Natural killer cell (primary cell): ENCODE measurements around the gene DOP1A. TPM values are rescaled to one million over a fixed set of nuclear protein-coding genes. Genes with fewer than 3 reads are reported as not detected.

ENCODE experiments used
- ATAC-seq, 3 donors: fragments of 150-1000 bp in 2 of 3; fragments of 200-7000 bp in 1 of 3; cut with Tn5 transposase; 1 replicate in 1 of 3; 2 replicates in 2 of 3; pipeline ENCODE4 v1.10.0; 2021; ENCODE audit warnings: mild to moderate bottlenecking in 2 of 3, moderate library complexity in 2 of 3
- DNase-seq, 2 donors: peaks; one replicate each; pipeline versions ENCODE4 v3.0.0 to v3.0.0-alpha.2; 2013 to 2021; ENCODE audit warnings: mixed read lengths in 1 of 2
- H3K27ac ChIP-seq: one replicate; pipeline ENCODE4 v1.5.1; 2013; ENCODE audit warnings: mild to moderate bottlenecking, low read length
- H3K27me3 ChIP-seq: one replicate; pipeline ENCODE4 v1.6.1; 2013; ENCODE audit warnings: low read length; ENCODE audit not compliant: control insufficient read depth, insufficient read depth
- H3K36me3 ChIP-seq: one replicate; pipeline ENCODE4 v1.6.1; 2013; ENCODE audit warnings: low read length; ENCODE audit not compliant: control insufficient read depth, insufficient read depth
- H3K4me1 ChIP-seq: one replicate; pipeline ENCODE4 v1.6.1; 2013; ENCODE audit warnings: low read length; ENCODE audit not compliant: control insufficient read depth, insufficient read depth
- H3K4me3 ChIP-seq: one replicate; pipeline ENCODE4 v1.5.1; 2013; ENCODE audit warnings: low read length
- H3K9me3 ChIP-seq: one replicate; pipeline ENCODE4 v1.6.1; 2013; ENCODE audit warnings: low read length; ENCODE audit not compliant: control insufficient read depth, insufficient read depth
- H3K27ac Mint-ChIP-seq, 2 donors: one replicate each; pipeline ENCODE4 v1.8.0; 2022; ENCODE audit warnings: mild to moderate bottlenecking in 2 of 2, mixed read lengths in 2 of 2, moderate library complexity in 1 of 2
- H3K27me3 Mint-ChIP-seq, 2 donors: one replicate each; pipeline ENCODE4 v1.8.0; 2022; ENCODE audit warnings: low read depth in 2 of 2, mixed read lengths in 2 of 2
- H3K36me3 Mint-ChIP-seq: one replicate; pipeline ENCODE4 v1.8.0; 2022; ENCODE audit warnings: mixed read lengths
- H3K4me1 Mint-ChIP-seq, 2 donors: one replicate each; pipeline ENCODE4 v1.8.0; 2022; ENCODE audit warnings: mixed read lengths in 2 of 2
- H3K4me3 Mint-ChIP-seq: one replicate; pipeline ENCODE4 v1.8.0; 2022; ENCODE audit warnings: mild to moderate bottlenecking, moderate library complexity, mixed read lengths
- H3K9me3 Mint-ChIP-seq, 2 donors: one replicate each; pipeline ENCODE4 v1.8.0; 2022; ENCODE audit warnings: mixed read lengths in 2 of 2
- CTCF ChIP-seq: fragments of 200-600 bp; IDR thresholded peaks from one replicate; pipeline ENCODE4 v1.8.0; 2022; ENCODE audit warnings: antibody characterized with exemption
- WGBS: methylation state at CpG from one replicate; pipeline ENCODE4 v1.1.7; 2013; ENCODE audit warnings: missing lambda C conversion rate; ENCODE audit not compliant: insufficient coverage; 5-methylcytosine and 5-hydroxymethylcytosine counted together
- intact Hi-C: fragments of 100-400 bp; cut with micrococcal nuclease; formaldehyde crosslinking; loops from one replicate; pipeline ENCODE4 v1.14.2; 2022
- total RNA-seq, 4 donors: library from RNA; stranded (reverse); fragments of 120-200 nt in 1 of 4; gene quantifications; one replicate each; pipeline versions ENCODE4 v1.2.3 to v1.2.4, GENCODE V29; 2013 to 2022

The DOP1A gene
- total RNA-seq = 10 to 100 TPM; 23.5 to 36.7 (median 30.1) TPM
- total RNA-seq (2013) = 65.9 TPM

GRCh38 chr6:83067448-83068439 lies at the start of gene DOP1A:
TSS of gene DOP1A (plus strand) at chr6:83067671. CDS start at chr6:83096978, 29,307 bp downstream.
- no peaks in the 10 kb centered on the region for H3K9me3 Mint-ChIP-seq
- Histone ChIP-seq H3K4me1 (peaks cover 15% of the 10 kb centered on the region), H3K36me3 (no peaks in the 10 kb centered on the region), H3K4me3 (peak within 1 kb of the TSS; percentile 98), H3K9me3 (no peaks in the 10 kb centered on the region), H3K27ac (peak within 1 kb of the TSS; percentile 96), H3K27me3 (no peaks in the 10 kb centered on the region)
- peak within 1 kb of the TSS; percentile 94 for H3K4me3 Mint-ChIP-seq
- peak within 1 kb of the TSS; percentile 86 to 95 for H3K27ac Mint-ChIP-seq
- ATAC-seq (peak; percentile 86 to 96 (median 88)), DNase-seq (peak; percentile 93 to 98)
- H3K36me3 Mint-ChIP-seq = no peaks in the 10 kb centered on the region
- H3K27me3 Mint-ChIP-seq = no peaks in the 10 kb centered on the region
- H3K4me1 Mint-ChIP-seq = peaks cover 31 to 37% of the 10 kb centered on the region in 2 donors
- intact Hi-C loops = loop anchor here (1.0 to 5.0 kb wide), 5 partner anchors 126 to 1160 kb away; partner anchors contain the start of genes CEP162, IBTK, PGM3 and RWDD2A
- peak; percentile 90 for TF ChIP-seq CTCF
- WGBS = under 1% methylated on average over 76 of the region's 78 CpGs

GRCh38 chr6:83019741-83020140 lies 47.7 kb upstream of the DOP1A start:
- Mint-ChIP-seq H3K9me3 (no peaks in the 10 kb centered on the region), H3K27me3 (no peaks in the 10 kb centered on the region), H3K4me3 (no peak overlapping the region), H3K36me3 (peaks cover 13% of the 10 kb centered on the region), H3K27ac (no peak overlapping the region), H3K4me1 (no peaks in the 10 kb centered on the region)
- 86% methylated on average over 4 of the region's 4 CpGs for WGBS
- DNase-seq (no peak), ATAC-seq (no peak)
- Histone ChIP-seq H3K36me3 (peaks cover 16% of the 10 kb centered on the region), H3K4me3 (no peak overlapping the region), H3K9me3 (no peaks in the 10 kb centered on the region), H3K4me1 (no peaks in the 10 kb centered on the region), H3K27ac (no peak overlapping the region), H3K27me3 (no peaks in the 10 kb centered on the region)
- intact Hi-C loops = no loop called here
- TF ChIP-seq CTCF = no peak

- Mint-ChIP-seq H3K4me3 (no peak overlapping the region), H3K36me3 (peaks cover 13% of the 10 kb centered on the region), H3K27me3 (no peaks in the 10 kb centered on the region), H3K9me3 (no peaks in the 10 kb centered on the region), H3K4me1 (no peaks in the 10 kb centered on the region), H3K27ac (no peak overlapping the region)
- Histone ChIP-seq H3K4me3 (no peak overlapping the region), H3K9me3 (peaks cover 11% of the 10 kb centered on the region), H3K4me1 (no peaks in the 10 kb centered on the region), H3K27ac (no peak overlapping the region), H3K36me3 (no peaks in the 10 kb centered on the region), H3K27me3 (no peaks in the 10 kb centered on the region)
- no peak for ATAC-seq
- no peak for TF ChIP-seq CTCF
- 95% methylated on average over 6 of the region's 6 CpGs for WGBS
- intact Hi-C loops = no loop called here
- no peak for DNase-seq
These were observed 35.8 kb upstream of the DOP1A start for GRCh38 chr6:83031689-83032088.
